ENCODE measurements around the gene SH3PXD2A.

The SH3PXD2A gene

DNA sequence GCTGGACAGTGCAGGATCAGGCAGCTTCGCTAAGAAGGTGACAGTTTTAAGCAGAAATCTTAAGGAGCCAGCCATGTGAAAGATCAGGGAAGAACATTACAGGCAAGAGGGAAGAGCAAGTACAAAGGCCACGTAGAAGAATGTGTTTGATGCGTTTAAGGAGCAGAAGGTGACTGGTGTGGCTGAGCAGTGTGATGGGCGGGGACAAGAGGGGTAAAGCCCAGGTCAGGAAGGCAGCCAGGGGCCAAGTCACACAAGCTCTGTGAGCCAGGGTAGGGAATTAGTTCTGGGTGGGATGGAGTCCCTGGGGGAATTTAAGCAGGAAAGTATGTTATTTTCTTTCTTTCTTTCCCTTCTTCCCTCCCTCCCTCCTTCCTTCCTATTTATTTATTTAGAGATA is 166.9 kb downstream of the SH3PXD2A start:
- Histone ChIP-seq H3K9me3 (ENCODE audit: control insufficient read depth, insufficient read depth, low read length) (no peaks in the 10 kb centered on the region), H3K27me3 (ENCODE audit: control insufficient read depth, insufficient read depth, low read length) (peaks cover 3% of the 10 kb centered on the region; the same call in 1 of the 2 replicates), H3K27ac (ENCODE audit: low read length) (no peak overlapping the region), H3K36me3 (ENCODE audit: control insufficient read depth, insufficient read depth, low read length) (no peaks in the 10 kb centered on the region), H3K4me3 (ENCODE audit: low read length) (no peak overlapping the region), H3K4me1 (ENCODE audit: control insufficient read depth, insufficient read depth, low read length) (peaks cover 3% of the 10 kb centered on the region)
- WGBS (ENCODE audit: insufficient coverage, insufficient read length), result no CpG with 5 or more reads among the region's 4 CpGs
- no peak for DNase-seq (ENCODE audit: low read depth, low spot score)

DNA sequence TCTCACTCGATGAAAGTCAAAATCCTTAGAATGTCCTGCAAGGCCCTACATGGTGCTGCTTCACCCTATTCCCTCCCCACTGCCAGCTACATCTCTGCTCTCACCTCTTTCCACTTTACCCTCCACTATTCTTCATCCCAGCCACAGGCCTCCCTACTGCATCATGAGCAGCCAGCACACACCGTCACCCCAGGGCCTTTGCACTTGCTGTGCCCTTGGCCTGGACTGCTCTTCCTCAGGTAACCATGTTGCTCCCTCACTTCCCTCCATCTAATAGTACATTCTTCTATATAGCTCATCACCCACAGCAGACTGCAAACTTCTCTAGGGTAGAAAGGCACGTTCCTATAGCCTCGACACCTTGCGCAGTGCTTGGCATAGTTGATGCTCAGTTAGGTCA is 167.7 kb downstream of the SH3PXD2A start:
- H3K9me3 ChIP-seq (ENCODE audit: control insufficient read depth, insufficient read depth, low read length), result no peaks in the 10 kb centered on the region
- no peak overlapping the region for H3K27ac ChIP-seq (ENCODE audit: low read length)
- no peak overlapping the region for H3K4me3 ChIP-seq (ENCODE audit: low read length)
- no CpG with 5 or more reads among the region's 5 CpGs for WGBS (ENCODE audit: insufficient coverage, insufficient read length)
- DNase-seq (ENCODE audit: low read depth, low spot score), result no peak
- peaks cover 3% of the 10 kb centered on the region for H3K4me1 ChIP-seq (ENCODE audit: control insufficient read depth, insufficient read depth, low read length)
- H3K36me3 ChIP-seq (ENCODE audit: control insufficient read depth, insufficient read depth, low read length), result no peaks in the 10 kb centered on the region
- peaks cover 1% of the 10 kb centered on the region; the same call in 1 of the 2 replicates for H3K27me3 ChIP-seq (ENCODE audit: control insufficient read depth, insufficient read depth, low read length)

DNA sequence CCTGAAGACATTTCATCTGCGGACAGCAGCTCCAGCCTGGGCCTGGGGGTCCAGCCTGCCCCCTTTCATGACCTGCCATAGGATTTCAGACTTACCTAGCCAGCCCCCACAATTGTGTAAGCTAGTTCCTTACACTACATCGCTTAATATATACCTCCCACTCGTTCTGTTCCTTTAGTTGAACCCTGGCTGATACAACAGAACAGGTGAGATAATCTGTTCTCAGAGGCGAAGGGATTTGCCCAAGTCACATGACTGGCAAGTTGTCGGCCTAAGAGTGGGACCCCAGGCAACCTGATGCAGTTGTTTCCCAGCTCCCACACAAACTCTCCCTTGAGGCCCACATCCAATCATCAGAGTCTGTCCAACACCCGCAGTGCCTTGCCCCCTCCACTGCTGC is 168.2 kb downstream of the SH3PXD2A start:
- Histone ChIP-seq H3K4me1 (ENCODE audit: control insufficient read depth, insufficient read depth, low read length) (peaks cover 3% of the 10 kb centered on the region), H3K36me3 (ENCODE audit: control insufficient read depth, insufficient read depth, low read length) (no peaks in the 10 kb centered on the region), H3K27ac (ENCODE audit: low read length) (no peak overlapping the region), H3K4me3 (ENCODE audit: low read length) (no peak overlapping the region), H3K27me3 (ENCODE audit: control insufficient read depth, insufficient read depth, low read length) (peaks cover 1% of the 10 kb centered on the region; the same call in 1 of the 2 replicates), H3K9me3 (ENCODE audit: control insufficient read depth, insufficient read depth, low read length) (no peaks in the 10 kb centered on the region)
- WGBS (ENCODE audit: insufficient coverage, insufficient read length), result no CpG with 5 or more reads among the region's 6 CpGs
- DNase-seq (ENCODE audit: low read depth, low spot score), result no peak

DNA sequence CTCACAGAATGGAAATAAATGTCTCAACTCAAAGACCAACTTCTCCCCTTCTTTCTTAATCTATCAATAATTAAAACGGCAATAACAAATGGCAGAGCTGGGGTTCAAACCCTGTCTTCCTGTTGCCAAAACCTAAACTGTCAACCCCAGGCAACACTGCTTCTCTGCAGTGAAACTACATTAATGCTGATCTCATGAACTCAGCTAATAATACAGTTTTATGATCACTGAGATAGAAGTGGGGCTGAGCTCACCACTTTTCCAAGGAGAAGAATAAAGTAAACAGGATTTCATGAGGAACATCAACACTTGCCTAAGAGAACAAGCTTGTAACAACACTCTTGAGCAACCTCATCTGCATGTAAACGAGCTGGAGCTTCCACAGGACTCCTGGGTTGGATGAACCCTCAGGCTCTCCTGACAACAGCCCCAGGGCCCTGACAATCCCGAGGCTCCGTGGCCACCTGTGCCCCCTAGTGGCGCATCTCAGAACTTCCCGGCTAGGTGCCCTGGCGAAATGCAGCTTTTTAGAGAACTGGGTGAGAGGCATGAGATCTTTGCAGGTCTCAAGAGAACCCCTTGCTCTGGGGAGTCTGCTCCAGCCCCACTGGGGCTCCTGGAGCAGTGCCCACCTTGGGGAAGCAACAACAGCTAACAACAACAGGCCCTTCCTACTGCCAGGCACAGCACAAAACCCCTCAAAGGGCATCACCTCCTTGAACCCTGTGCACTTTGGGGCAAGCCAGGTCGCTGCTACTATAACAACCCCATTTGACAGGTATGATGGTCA is 169.3 kb downstream of the SH3PXD2A start:
- Histone ChIP-seq H3K36me3 (ENCODE audit: control insufficient read depth, insufficient read depth, low read length) (no peaks in the 10 kb centered on the region), H3K9me3 (ENCODE audit: control insufficient read depth, insufficient read depth, low read length) (no peaks in the 10 kb centered on the region), H3K4me1 (ENCODE audit: control insufficient read depth, insufficient read depth, low read length) (peaks cover 2% of the 10 kb centered on the region; the same call in 1 of the 2 replicates), H3K27ac (ENCODE audit: low read length) (no peak overlapping the region), H3K27me3 (ENCODE audit: control insufficient read depth, insufficient read depth, low read length) (0 out of 2 replicates have a peak, but pooled peaks cover 1% of the 10 kb centered on the region), H3K4me3 (ENCODE audit: low read length) (no peak overlapping the region)
- no peak for DNase-seq (ENCODE audit: low read depth, low spot score)
- WGBS (ENCODE audit: insufficient coverage, insufficient read length), result no CpG with 5 or more reads among the region's 8 CpGs

DNA sequence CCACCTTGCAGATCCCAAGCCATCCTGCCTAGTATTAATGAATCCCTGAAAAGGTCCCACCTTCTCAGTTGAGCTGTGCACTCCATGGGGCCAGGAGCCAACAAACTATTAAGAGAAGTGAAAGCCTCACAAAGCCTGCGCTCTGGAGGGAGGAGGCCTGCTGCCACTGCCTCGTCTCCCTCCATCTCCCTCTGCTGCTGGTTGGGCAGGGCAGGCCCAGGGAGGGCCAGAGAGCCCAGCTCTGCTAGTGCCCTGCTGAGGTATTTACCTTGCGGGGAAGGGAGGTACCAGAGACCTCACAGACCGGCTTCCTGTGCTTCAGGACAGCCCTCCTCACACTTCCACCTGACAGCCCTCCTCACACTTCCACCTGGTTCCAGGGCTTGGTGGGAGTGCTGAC is 171.5 kb downstream of the SH3PXD2A start:
- Histone ChIP-seq H3K9me3 (ENCODE audit: control insufficient read depth, insufficient read depth, low read length) (no peaks in the 10 kb centered on the region), H3K27ac (ENCODE audit: low read length) (no peak overlapping the region), H3K4me3 (ENCODE audit: low read length) (no peak overlapping the region), H3K36me3 (ENCODE audit: control insufficient read depth, insufficient read depth, low read length) (no peaks in the 10 kb centered on the region), H3K4me1 (ENCODE audit: control insufficient read depth, insufficient read depth, low read length) (peaks cover 2% of the 10 kb centered on the region; the same call in 1 of the 2 replicates), H3K27me3 (ENCODE audit: control insufficient read depth, insufficient read depth, low read length) (no peaks in the 10 kb centered on the region)
- WGBS (ENCODE audit: insufficient coverage, insufficient read length), result no CpG with 5 or more reads among the region's 4 CpGs
- DNase-seq (ENCODE audit: low read depth, low spot score), result no peak

DNA sequence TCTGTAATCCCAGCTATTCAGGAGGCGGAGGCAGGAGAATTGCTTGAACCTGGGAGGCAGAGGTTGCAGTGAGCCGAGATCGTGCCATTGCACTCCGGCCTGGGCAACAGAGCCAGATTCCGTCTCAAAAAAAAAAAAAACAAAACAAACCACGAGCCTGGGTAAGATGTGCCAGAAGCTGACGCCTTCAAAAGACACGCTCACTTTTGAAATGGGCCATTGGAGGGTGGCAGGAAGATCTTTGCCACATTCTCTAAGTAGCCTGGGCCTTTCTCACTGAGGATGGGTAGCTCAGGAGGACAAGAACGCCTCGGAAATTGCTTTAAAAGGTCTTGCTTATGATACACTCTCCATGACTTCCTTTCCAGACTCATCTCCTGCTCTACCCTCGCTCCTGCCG is 172.7 kb downstream of the SH3PXD2A start:
- no peak overlapping the region for H3K4me3 ChIP-seq (ENCODE audit: low read length)
- no peaks in the 10 kb centered on the region for H3K36me3 ChIP-seq (ENCODE audit: control insufficient read depth, insufficient read depth, low read length)
- no peaks in the 10 kb centered on the region for H3K27me3 ChIP-seq (ENCODE audit: control insufficient read depth, insufficient read depth, low read length)
- DNase-seq (ENCODE audit: low read depth, low spot score), result no peak
- WGBS (ENCODE audit: insufficient coverage, insufficient read length), result no CpG with 5 or more reads among the region's 12 CpGs
- H3K9me3 ChIP-seq (ENCODE audit: control insufficient read depth, insufficient read depth, low read length), result no peaks in the 10 kb centered on the region
- H3K27ac ChIP-seq (ENCODE audit: low read length), result no peak overlapping the region
- peaks cover 2% of the 10 kb centered on the region; the same call in 1 of the 2 replicates for H3K4me1 ChIP-seq (ENCODE audit: control insufficient read depth, insufficient read depth, low read length)

DNA sequence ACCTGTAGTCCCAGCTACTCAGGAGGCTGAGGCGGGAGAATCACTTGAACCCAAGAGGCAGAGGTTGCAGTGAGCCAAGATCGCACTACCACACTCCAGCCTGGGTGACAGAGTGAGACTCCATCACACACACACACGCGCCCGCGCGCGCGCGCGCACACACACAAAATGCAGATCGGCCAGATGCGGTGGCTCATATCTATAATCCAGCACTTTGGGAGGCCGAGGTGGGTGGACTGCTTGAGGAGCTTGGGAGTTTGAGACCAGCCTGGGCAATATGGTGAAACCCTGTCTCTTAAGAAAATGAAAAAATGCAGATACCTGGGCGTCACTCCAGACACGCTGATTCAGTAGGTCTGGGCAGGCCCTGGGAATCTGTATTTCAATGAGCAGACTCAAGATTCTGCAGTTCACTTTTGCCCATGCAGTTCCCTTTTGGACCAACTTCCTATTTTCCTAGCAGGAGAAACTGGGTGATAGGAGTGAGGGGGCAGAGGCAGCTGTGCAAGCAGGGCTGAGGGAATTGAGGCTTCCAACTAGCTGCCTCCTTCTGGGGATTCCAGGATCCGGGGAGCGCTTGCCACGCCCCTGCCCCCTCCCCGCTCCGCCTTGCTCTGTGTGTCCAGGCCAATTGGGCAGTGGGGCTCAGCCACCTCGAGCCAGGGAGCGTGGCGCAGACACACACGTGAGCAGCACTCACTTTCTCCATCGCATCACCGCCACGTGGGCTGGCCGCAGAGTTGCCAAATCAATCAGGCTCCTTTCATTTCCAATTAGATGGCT is 173.6 kb downstream of the SH3PXD2A start:
- Histone ChIP-seq H3K36me3 (ENCODE audit: control insufficient read depth, insufficient read depth, low read length) (no peaks in the 10 kb centered on the region), H3K4me1 (ENCODE audit: control insufficient read depth, insufficient read depth, low read length) (peaks cover 2% of the 10 kb centered on the region; the same call in 1 of the 2 replicates), H3K4me3 (ENCODE audit: low read length) (no peak overlapping the region), H3K27me3 (ENCODE audit: control insufficient read depth, insufficient read depth, low read length) (no peaks in the 10 kb centered on the region), H3K27ac (ENCODE audit: low read length) (no peak overlapping the region), H3K9me3 (ENCODE audit: control insufficient read depth, insufficient read depth, low read length) (no peaks in the 10 kb centered on the region)
- DNase-seq (ENCODE audit: low read depth, low spot score), result no peak
- no CpG with 5 or more reads among the region's 29 CpGs for WGBS (ENCODE audit: insufficient coverage, insufficient read length)

DNA sequence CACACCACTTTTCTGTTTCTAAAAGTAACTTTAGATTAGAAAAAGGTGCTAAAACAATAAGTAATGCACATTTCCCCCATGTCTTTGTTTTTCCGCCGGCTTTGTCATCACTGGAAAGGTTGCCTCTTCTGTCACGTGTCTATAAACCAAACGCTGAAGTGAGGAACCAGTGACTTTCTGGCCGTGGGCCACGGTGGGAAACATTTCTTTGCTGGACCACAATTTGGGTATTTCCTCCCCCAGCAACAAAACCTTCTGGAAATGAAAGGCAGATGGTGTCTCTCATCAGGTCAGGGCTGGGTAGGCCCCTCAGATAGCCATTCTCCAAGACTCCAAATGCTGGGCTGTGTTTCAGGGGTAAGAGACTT is 174.5 kb downstream of the SH3PXD2A start:
- WGBS (ENCODE audit: insufficient coverage, insufficient read length), result no CpG with 5 or more reads among the region's 6 CpGs
- Histone ChIP-seq H3K27me3 (ENCODE audit: control insufficient read depth, insufficient read depth, low read length) (no peaks in the 10 kb centered on the region), H3K9me3 (ENCODE audit: control insufficient read depth, insufficient read depth, low read length) (no peaks in the 10 kb centered on the region), H3K36me3 (ENCODE audit: control insufficient read depth, insufficient read depth, low read length) (no peaks in the 10 kb centered on the region), H3K4me1 (ENCODE audit: control insufficient read depth, insufficient read depth, low read length) (peaks cover 6% of the 10 kb centered on the region), H3K27ac (ENCODE audit: low read length) (no peak overlapping the region), H3K4me3 (ENCODE audit: low read length) (no peak overlapping the region)
- DNase-seq (ENCODE audit: low read depth, low spot score), result no peak

DNA sequence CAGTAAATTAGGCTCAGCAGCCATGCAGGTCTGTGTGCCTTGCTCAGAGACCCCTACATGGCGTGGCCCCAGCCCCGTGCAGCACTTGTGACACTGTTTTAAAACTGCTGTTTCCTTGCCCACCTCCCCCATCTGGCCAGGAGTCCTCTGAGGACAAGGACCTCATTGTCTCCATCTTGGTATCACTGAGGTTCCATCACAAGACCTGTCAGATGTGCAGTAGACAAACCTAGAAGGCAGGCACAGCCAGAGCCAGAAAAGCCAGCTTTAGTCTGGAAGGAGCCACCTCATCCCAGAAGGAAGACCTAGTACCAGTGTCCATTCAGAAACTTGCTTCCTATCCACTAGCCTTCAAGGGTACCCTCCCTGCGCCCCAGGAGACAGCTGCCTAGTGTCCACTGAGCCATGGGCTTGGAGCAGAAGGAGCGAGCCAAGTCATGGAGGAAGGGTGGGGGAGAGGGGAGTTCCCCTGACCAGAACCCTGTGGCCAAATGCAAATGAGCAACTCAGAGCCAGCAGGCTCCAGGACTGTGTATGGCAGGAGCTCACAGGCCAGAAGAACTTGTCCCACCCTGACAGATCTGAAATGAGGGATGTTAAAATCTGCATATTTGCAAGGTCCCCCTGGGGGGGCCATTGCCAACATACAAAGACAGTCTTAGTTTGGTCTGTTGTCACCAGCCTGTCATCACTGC is 176.1 kb downstream of the SH3PXD2A start:
- Histone ChIP-seq H3K9me3 (ENCODE audit: control insufficient read depth, insufficient read depth, low read length) (no peaks in the 10 kb centered on the region), H3K27me3 (ENCODE audit: control insufficient read depth, insufficient read depth, low read length) (no peaks in the 10 kb centered on the region), H3K4me1 (ENCODE audit: control insufficient read depth, insufficient read depth, low read length) (peaks cover 5% of the 10 kb centered on the region), H3K36me3 (ENCODE audit: control insufficient read depth, insufficient read depth, low read length) (no peaks in the 10 kb centered on the region), H3K27ac (ENCODE audit: low read length) (no peak overlapping the region), H3K4me3 (ENCODE audit: low read length) (no peak overlapping the region)
- DNase-seq (ENCODE audit: low read depth, low spot score), result no peak
- no CpG with 5 or more reads among the region's 4 CpGs for WGBS (ENCODE audit: insufficient coverage, insufficient read length)

DNA sequence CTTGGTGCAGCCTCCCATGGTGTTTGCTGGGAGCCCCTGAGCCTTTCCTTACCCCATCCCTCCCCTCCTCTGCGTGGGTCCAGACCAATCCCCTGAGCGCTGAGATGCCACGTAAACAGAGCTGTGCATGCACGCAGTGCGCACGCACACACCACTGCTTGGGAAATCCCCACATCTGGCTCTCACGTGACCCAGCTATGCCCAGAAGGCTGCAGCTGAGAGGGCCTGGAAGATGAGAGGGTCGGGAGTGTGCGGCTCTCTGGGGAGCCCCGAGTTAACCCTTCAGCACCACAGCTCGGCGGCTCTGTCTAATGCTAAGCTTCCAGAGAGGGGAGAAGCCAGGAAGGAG is 177.2 kb downstream of the SH3PXD2A start:
- peaks cover 5% of the 10 kb centered on the region for H3K4me1 ChIP-seq (ENCODE audit: control insufficient read depth, insufficient read depth, low read length)
- no peak overlapping the region for H3K27ac ChIP-seq (ENCODE audit: low read length)
- no CpG with 5 or more reads among the region's 12 CpGs for WGBS (ENCODE audit: insufficient coverage, insufficient read length)
- no peaks in the 10 kb centered on the region for H3K9me3 ChIP-seq (ENCODE audit: control insufficient read depth, insufficient read depth, low read length)
- H3K27me3 ChIP-seq (ENCODE audit: control insufficient read depth, insufficient read depth, low read length), result no peaks in the 10 kb centered on the region
- no peak for DNase-seq (ENCODE audit: low read depth, low spot score)
- no peak overlapping the region for H3K4me3 ChIP-seq (ENCODE audit: low read length)
- no peaks in the 10 kb centered on the region for H3K36me3 ChIP-seq (ENCODE audit: control insufficient read depth, insufficient read depth, low read length)

Data from iPS DF 6.9 (cell line).